ENCODE results near the gene CHRM4. TPM values are rescaled to one million over a fixed set of nuclear protein-coding genes. Genes with fewer than 3 reads are reported as not detected.

CHRM4 gene
- total and polyA plus RNA-seq, 11 donors: 0.08 to 0.27 (median 0.17) TPM; not detected in 7

DNA sequence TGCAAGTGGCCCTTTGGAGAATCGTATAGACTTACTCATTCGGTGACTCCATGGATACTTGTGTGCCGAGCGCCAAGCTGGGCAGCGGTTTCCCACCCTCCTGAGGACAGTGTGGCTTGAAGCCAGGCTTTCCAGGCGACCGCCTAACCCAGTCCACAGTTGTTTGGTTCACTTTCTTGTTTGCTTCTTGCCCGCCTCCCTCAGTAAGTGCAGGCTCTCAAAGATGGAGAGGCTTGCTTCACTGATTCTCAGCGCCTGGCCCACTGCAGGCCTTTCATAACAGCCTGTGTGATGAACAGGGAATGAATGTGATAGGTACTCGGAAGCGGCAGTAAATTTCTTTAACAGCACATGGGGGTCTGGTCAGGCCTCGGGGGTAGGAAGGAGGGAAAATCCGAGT is 21.3 kb downstream of the CHRM4 start:
- ATAC-seq (no peak), DNase-seq (no peak)
- H3K27ac ChIP-seq: no peak overlapping the region
- peaks cover 0 to 26% (median 16%) of the 10 kb centered on the region in 12 donors for H3K4me1 ChIP-seq
- WGBS, 4 donors: 89 to 96% (median 90%) methylated on average over 12 to 13 of the region's 13 CpGs
- no peak overlapping the region for H3K4me3 ChIP-seq
- peaks cover 0 to 91% (median 72%) of the 10 kb centered on the region in 9 donors for H3K36me3 ChIP-seq
- H3K27me3 ChIP-seq: no peaks in the 10 kb centered on the region
- intact Hi-C loops (cut with DNase I): no loop called here
- TF ChIP-seq CTCF (IDR thresholded peaks at IDR 0.05): no peak
- TF ChIP-seq POLR2A (IDR thresholded peaks at IDR 0.05): no peak
- no peaks in the 10 kb centered on the region for H3K9me3 ChIP-seq

GRCh38 chr11:46369458-46370152 is 22.0 kb downstream of the CHRM4 start:
- Histone ChIP-seq H3K27ac (no peak overlapping the region), H3K4me3 (no peak overlapping the region), H3K27me3 (no peaks in the 10 kb centered on the region), H3K4me1 (peaks cover 0 to 32% (median 21%) of the 10 kb centered on the region in 12 donors), H3K36me3 (peaks cover 0 to 90% (median 65%) of the 10 kb centered on the region in 9 donors), H3K9me3 (no peaks in the 10 kb centered on the region)
- 71 to 73% (median 72%) methylated on average over 22 to 25 of the region's 25 CpGs for WGBS, 4 donors
- ATAC-seq: peak; percentile 39 to 55 (median 52)
- peak; percentile 66 to 88 (median 78) for TF ChIP-seq CTCF (IDR thresholded peaks at IDR 0.05)
- no peak for TF ChIP-seq POLR2A (IDR thresholded peaks at IDR 0.05)
- DNase-seq: peak in 3 of 5 donors; percentile 55 to 74 (median 62)
- intact Hi-C loops (cut with DNase I): loop anchor here in 2 of 10 donors (5.0 kb wide), 2 partner anchors 52 to 132 kb away; no protein-coding TSS in a partner anchor

- intact Hi-C loops (cut with DNase I): loop anchor here in 3 of 10 donors (2.0 to 5.0 kb wide), 3 partner anchors 15 to 131 kb away; no protein-coding TSS in a partner anchor
- 62 to 84% (median 80%) methylated on average over 11 to 12 of the region's 12 CpGs for WGBS, 4 donors
- Histone ChIP-seq H3K27ac (peak overlapping the region in 2 of 12 donors; percentile 9 to 46), H3K36me3 (peaks cover 0 to 84% (median 49%) of the 10 kb centered on the region in 9 donors), H3K27me3 (no peaks in the 10 kb centered on the region), H3K4me1 (peaks cover 4 to 50% (median 37%) of the 10 kb centered on the region in 12 donors), H3K4me3 (no peak overlapping the region), H3K9me3 (no peaks in the 10 kb centered on the region)
- no peak for DNase-seq
- TF ChIP-seq POLR2A (IDR thresholded peaks at IDR 0.05) (no peak), CTCF (IDR thresholded peaks at IDR 0.05) (peak in 5 of 12 donors; percentile 3 to 38 (median 12))
- ATAC-seq: no peak
Observed at GRCh38 chr11:46367916-46368267, 23.7 kb downstream of the CHRM4 start.

- intact Hi-C loops (cut with DNase I): loop anchor here in 3 of 10 donors (2.0 to 5.0 kb wide), 3 partner anchors 15 to 130 kb away; no protein-coding TSS in a partner anchor
- Histone ChIP-seq H3K4me3 (peak overlapping the region in 1 of 12 donors; percentile 7), H3K27ac (peak overlapping the region in 5 of 12 donors; percentile 0 to 46 (median 24)), H3K36me3 (peaks cover 0 to 79% (median 44%) of the 10 kb centered on the region in 9 donors), H3K4me1 (peaks cover 10 to 55% (median 42%) of the 10 kb centered on the region in 12 donors), H3K27me3 (no peaks in the 10 kb centered on the region), H3K9me3 (no peaks in the 10 kb centered on the region)
- ATAC-seq (peak; percentile 27 to 59 (median 36)), DNase-seq (peak; percentile 68 to 87 (median 74))
- TF ChIP-seq POLR2A (IDR thresholded peaks at IDR 0.05) (no peak), CTCF (IDR thresholded peaks at IDR 0.05) (peak; percentile 88 to 96 (median 92))
- 22 to 27% (median 24%) methylated on average over 6 to 32 of the region's 32 CpGs for WGBS, 4 donors
Observed at GRCh38 chr11:46367244-46367915, 24.2 kb downstream of the CHRM4 start.
